ENCODE measurements around the gene PRKD1. TPM values are rescaled to one million over a fixed set of nuclear protein-coding genes. Genes with fewer than 3 reads are reported as not detected.

Gene PRKD1
- total RNA-seq, 2 donors from 2014 or later: 12.0 to 12.6 TPM

DNA sequence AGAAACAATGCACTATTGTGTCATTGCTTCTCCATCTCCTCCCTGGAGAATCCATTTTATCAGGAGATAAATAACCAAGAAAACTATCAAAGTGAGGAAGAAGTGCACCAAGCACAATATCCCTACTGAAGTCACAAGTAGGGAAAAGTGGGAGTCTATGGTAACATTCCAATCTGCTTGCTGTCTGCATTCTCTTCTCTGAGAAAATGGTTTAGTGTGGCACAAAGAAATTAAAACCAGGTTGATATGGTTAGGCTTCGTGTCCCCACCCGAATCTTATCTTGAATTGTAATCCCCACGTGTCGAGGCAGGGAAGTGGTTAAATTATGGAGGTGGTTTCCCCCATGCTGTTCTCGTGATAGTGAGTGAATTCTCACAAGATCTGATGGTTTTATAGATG is 209.7 kb downstream of the PRKD1 start:
- Histone ChIP-seq H3K27ac (ENCODE audit: low read depth, low read length) (no peak overlapping the region), H3K9me3 (ENCODE audit: control insufficient read depth, low read length) (no peaks in the 10 kb centered on the region), H3K9ac (ENCODE audit: extremely low read depth, low read length, poor library complexity, severe bottlenecking) (no peak overlapping the region), H3K4me1 (ENCODE audit: control insufficient read depth, insufficient read depth, low read length) (peaks cover 6% of the 10 kb centered on the region), H3K36me3 (ENCODE audit: control insufficient read depth, insufficient read depth, low read length) (no peaks in the 10 kb centered on the region), H3K27me3 (ENCODE audit: control insufficient read depth, insufficient read depth, low read length, poor library complexity, severe bottlenecking) (no peaks in the 10 kb centered on the region), H3K4me3 (ENCODE audit: low read length) (no peak overlapping the region)
- H3K27me3 Mint-ChIP-seq (ENCODE audit: insufficient read depth): no peaks in the 10 kb centered on the region
- 74 to 82% methylated on average over 3 to 5 of the region's 5 CpGs for WGBS, 2 experiments (ENCODE audit: insufficient coverage in 1 of 2, insufficient read length in 1 of 2)
- peaks cover 2% of the 10 kb centered on the region for H3K9me3 Mint-ChIP-seq
- no peak for DNase-seq
- no peak overlapping the region for H3K4me3 Mint-ChIP-seq
- peaks cover 7% of the 10 kb centered on the region for H3K4me1 Mint-ChIP-seq
- H3K27ac Mint-ChIP-seq: no peak overlapping the region
- H3K36me3 Mint-ChIP-seq (ENCODE audit: low read depth): no peaks in the 10 kb centered on the region
- TF ChIP-seq, protein P1, sequence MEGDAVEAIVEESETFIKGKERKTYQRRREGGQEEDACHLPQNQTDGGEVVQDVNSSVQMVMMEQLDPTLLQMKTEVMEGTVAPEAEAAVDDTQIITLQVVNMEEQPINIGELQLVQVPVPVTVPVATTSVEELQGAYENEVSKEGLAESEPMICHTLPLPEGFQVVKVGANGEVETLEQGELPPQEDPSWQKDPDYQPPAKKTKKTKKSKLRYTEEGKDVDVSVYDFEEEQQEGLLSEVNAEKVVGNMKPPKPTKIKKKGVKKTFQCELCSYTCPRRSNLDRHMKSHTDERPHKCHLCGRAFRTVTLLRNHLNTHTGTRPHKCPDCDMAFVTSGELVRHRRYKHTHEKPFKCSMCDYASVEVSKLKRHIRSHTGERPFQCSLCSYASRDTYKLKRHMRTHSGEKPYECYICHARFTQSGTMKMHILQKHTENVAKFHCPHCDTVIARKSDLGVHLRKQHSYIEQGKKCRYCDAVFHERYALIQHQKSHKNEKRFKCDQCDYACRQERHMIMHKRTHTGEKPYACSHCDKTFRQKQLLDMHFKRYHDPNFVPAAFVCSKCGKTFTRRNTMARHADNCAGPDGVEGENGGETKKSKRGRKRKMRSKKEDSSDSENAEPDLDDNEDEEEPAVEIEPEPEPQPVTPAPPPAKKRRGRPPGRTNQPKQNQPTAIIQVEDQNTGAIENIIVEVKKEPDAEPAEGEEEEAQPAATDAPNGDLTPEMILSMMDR (conservative IDR thresholded peaks at IDR 0.05): no peak

DNA sequence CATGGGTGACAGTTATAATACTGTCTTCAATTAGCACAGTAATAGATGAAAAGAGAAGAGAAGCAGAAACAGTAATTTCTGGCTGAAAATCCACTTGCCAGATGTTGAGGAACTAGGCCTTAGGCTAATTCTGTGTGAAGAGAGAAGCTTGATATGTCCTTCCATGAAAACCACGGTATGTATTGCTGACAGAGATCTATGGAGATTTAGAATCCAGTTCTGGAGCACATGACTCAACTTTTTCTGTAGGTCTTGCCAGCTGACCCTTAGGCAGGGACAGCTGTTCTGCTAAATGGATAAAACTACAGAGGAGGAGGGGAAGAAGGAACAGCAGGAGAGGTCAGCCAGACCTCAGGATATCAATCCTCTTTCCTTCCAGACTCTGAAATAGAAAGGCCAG is 211.5 kb downstream of the PRKD1 start:
- no peaks in the 10 kb centered on the region for H3K9me3 ChIP-seq (ENCODE audit: control insufficient read depth, low read length)
- peaks cover under 1% of the 10 kb centered on the region for H3K4me1 ChIP-seq (ENCODE audit: control insufficient read depth, insufficient read depth, low read length)
- no peak for DNase-seq
- peak overlapping the region; percentile 1 for H3K27ac ChIP-seq (ENCODE audit: low read depth, low read length)
- Mint-ChIP-seq H3K9me3 (peaks cover 2% of the 10 kb centered on the region), H3K36me3 (ENCODE audit: low read depth) (no peaks in the 10 kb centered on the region), H3K4me3 (no peak overlapping the region), H3K27ac (no peak overlapping the region), H3K4me1 (peaks cover 5% of the 10 kb centered on the region), H3K27me3 (ENCODE audit: insufficient read depth) (no peaks in the 10 kb centered on the region)
- H3K9ac ChIP-seq (ENCODE audit: extremely low read depth, low read length, poor library complexity, severe bottlenecking): no peak overlapping the region
- TF ChIP-seq, protein P1 (conservative IDR thresholded peaks at IDR 0.05): no peak
- H3K27me3 ChIP-seq (ENCODE audit: control insufficient read depth, insufficient read depth, low read length, poor library complexity, severe bottlenecking): no peaks in the 10 kb centered on the region
- no peaks in the 10 kb centered on the region for H3K36me3 ChIP-seq (ENCODE audit: control insufficient read depth, insufficient read depth, low read length)
- H3K4me3 ChIP-seq (ENCODE audit: low read length): no peak overlapping the region
- WGBS, 2 experiments (ENCODE audit: insufficient coverage in 1 of 2, insufficient read length in 1 of 2): 97 to 100% methylated on average over 1 of the region's 1 CpG

DNA sequence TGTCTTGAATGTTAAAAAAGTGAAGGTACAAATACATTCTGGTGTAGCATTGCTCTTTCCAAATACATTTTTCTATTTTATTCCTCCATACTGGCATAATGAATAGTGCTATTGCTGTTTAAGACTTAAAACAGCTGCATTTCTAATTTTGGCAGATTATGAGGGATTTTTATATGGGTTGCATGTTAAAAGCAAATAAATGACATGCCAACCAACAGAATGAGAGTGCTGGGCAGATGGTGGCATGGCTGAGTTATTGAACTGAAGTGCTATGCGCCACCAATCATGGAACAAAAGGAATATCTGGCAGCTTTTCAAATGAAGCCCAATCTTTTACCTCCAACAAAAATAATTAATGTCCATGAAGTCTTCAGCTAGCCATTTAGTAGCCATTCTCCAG is 215.0 kb downstream of the PRKD1 start:
- no peak overlapping the region for H3K9ac ChIP-seq (ENCODE audit: extremely low read depth, low read length, poor library complexity, severe bottlenecking)
- no peak overlapping the region for H3K4me3 Mint-ChIP-seq
- 94 to 100% methylated on average over 1 of the region's 1 CpG for WGBS, 2 experiments (ENCODE audit: insufficient coverage in 1 of 2, insufficient read length in 1 of 2)
- no peak overlapping the region for H3K27ac Mint-ChIP-seq
- H3K9me3 Mint-ChIP-seq: peaks cover 2% of the 10 kb centered on the region
- H3K36me3 Mint-ChIP-seq (ENCODE audit: low read depth): no peaks in the 10 kb centered on the region
- no peak overlapping the region for H3K4me3 ChIP-seq (ENCODE audit: low read length)
- H3K9me3 ChIP-seq (ENCODE audit: control insufficient read depth, low read length): no peaks in the 10 kb centered on the region
- no peaks in the 10 kb centered on the region for H3K27me3 Mint-ChIP-seq (ENCODE audit: insufficient read depth)
- TF ChIP-seq, protein P1 (conservative IDR thresholded peaks at IDR 0.05): no peak
- H3K36me3 ChIP-seq (ENCODE audit: control insufficient read depth, insufficient read depth, low read length): no peaks in the 10 kb centered on the region
- H3K4me1 Mint-ChIP-seq: no peaks in the 10 kb centered on the region
- H3K27ac ChIP-seq (ENCODE audit: low read depth, low read length): no peak overlapping the region
- no peaks in the 10 kb centered on the region for H3K27me3 ChIP-seq (ENCODE audit: control insufficient read depth, insufficient read depth, low read length, poor library complexity, severe bottlenecking)
- no peak for DNase-seq
- H3K4me1 ChIP-seq (ENCODE audit: control insufficient read depth, insufficient read depth, low read length): no peaks in the 10 kb centered on the region
